IPS-NIHi7 (cell line): Measurements from ENCODE around the gene IPP.
A peak's percentile ranks its signal among the peaks of the same experiment; 100 is the strongest.
"Not testable (repeated sequence)": the region's sequence is repeated elsewhere in the genome, so short reads cannot be mapped to it uniquely, and the experiment has no call there.

Source experiments
- DNase-seq: peaks from one replicate; pipeline ENCODE4 v3.0.0; 2012; ENCODE audit warnings: mixed read lengths; ENCODE audit errors: extremely low spot score

Gene IPP

DNA sequence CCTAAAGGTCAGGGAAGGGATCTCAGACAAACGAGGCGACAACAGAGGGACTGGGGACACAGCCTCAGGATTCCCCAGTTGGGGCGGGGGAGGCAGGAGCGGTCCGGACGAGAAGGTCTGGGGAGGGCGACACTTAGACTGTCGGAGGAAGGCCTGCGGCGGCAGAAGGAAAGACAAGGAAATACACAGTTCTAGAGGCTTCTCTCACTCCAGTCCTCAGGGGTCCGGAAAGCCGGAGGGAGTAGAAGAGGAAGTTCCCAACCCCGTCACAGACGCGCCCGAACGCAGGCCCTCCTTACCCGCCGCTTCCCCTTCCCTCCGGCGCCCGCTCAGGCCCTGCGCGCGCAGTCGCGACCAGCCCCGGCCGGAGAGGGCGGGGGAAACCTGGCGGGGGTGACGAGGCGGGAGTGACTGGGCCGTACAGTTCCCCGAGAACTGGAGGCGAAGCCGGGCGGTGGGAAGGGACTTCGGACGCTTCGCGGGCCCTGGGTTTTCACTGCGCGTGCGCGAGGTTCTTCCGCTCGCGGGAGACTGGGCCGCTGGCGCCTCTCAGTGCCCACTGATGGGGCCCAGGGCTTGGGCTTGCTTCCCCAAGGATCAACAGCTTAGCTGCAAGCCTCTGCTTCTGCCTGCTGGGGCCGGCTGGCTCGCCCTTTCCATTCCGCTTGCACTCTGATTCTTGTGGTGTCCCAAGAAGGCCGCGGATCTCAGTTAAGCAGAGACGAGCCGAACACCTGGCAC, at the start of gene IPP:
IPP (minus strand) TSS at position 356 of the 741 bp plus-strand sequence. CDS start 4,242 bp downstream, outside the sequence.
- DNase-seq = peak; percentile 100

DNA sequence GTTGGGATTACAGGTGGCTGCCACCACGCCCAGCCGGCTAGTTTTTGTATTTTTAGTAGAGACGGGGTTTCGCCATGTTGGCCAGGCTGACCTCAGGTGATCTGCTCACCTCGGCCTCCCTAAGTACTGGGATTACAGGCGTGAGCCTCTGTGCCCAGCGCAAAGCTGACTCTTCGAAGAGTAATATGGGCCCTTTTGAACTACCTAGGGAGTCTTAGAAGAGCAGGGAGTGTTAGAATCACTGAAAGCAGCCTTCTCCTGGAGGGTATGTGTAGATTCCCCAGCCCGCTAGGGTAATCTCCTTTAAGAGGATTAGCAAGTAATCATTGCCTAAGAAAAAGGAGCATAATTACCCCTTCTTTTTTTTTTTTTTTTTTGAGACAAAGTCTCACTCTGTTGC, 46.5 kb upstream of the IPP start:
- DNase-seq = no peak

DNA sequence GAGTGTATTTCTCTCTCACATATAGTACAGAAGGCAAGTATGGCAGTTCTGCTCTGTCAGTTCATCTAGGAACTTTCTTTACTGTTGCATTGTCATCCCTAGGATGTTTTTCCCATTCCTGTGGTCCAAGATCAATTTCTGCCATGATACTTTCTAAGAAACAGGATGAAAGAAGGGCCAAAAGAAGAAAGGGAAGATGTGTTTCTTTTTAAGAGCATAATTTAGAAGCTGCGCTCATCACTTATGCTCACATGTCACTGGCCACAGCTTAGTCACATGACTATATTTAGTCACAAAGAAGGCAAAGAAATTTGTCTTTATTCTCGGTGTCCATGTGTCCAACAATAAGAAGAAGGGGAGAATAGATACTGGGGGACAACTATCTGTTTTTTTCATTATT, 45.9 kb upstream of the IPP start:
- no peak for DNase-seq

DNA sequence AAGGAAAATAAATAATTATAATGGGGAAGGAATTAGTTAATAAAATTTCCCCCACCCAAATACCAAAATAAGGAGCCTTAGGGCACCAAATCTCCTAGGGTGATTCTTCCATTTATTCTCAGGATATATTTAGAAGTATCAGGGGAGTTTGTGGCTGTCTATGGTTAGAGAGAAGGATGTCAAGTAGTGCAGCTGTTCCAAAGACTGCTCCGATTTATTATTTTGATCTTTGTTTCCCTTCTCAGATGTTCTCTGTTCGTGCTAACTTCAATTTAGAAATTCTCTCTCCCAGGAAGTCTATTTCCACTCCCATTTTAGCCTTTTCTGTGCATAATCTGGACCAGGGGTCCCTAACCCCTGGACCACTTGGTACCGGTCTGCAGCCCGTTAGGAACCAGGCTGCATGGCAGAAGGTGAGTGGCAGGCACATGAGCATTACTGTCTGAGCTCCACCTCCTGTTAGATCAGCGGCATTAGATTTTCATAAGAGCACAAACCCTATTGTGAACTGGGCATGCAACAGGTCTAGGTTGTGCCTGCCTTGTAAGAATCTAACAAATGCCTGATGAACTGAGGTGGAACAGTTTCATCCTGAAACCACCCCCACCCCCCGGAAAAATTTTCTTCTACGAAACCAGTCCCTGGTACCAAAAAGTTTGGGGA, 43.6 kb upstream of the IPP start:
- DNase-seq = no peak

DNA sequence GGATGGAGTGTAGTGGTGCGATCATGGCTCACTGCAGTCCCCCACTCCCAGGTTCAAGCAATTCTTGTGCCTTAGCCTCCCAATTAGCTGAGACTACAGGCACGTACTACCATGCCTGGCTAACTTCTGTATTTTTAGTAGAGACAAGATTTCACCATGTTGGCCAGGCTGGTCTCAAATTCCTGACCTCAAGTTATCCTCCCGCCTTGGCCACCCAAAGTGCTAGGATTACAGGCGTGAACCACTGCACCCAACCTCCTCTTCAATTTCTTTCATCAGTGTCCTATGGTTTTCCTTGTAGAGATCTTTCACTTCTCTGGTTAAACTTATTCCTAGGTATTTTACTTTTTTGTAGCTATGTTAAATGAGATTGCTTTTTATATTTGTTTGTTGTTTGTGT, 42.3 kb upstream of the IPP start:
- no peak for DNase-seq

DNA sequence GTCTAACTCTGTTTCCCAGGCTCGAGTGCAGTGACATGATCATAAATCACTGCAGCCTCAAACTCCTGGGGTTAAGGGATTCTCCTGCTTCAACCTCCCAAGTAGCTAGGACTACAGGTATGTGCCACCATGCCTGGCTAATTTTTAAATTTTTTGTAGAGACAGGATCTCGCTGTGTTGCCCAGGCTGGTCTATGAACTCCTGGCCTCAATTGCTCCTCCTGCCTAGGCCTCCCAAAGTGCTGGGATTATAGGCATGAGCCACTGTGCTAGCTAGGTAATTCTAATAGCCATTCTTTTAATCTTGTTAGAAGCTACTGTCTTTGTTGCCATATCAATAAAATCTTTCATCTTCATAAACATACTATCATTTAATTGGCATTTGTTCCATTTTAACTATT, 39.1 kb upstream of the IPP start:
- no peak for DNase-seq

DNA sequence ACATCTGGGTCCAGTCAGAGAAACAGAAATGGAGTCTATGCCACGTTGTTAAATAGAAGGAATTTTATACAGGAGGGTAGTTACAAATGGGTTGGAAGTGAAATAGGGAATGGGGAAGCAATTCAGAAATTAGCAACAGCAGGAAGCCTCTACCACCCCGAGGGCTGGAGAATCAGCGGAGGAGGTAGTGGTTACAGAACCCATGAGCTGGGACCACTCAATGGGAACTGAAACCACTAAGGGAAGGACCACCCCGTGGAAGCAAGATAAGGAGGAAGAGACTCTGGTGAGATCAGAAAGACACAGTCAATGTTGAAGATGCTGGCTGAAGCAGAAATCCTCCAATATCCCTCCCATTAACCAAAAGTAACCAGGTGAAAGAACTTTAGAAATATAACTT, 37.5 kb upstream of the IPP start:
- DNase-seq = no peak

DNA sequence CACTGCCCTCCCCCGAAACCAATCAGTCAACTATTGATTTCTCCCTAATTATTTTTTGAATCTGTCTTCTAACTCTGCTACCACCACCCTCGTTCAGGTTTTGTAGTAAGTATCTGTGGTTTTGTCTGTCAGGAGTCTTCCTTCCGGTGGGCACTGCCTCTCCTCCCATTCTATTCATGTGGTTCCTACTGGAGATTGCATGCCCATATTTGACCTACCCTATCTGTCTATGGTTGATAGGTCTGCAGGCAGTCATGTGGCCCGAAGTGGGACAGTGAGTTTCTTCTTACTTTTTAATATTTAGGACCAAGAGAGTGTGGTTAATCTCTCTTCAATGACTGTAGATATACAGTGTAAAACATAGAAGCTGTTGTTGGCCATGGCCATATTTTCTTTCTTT, 35.1 kb upstream of the IPP start:
- DNase-seq = no peak

DNA sequence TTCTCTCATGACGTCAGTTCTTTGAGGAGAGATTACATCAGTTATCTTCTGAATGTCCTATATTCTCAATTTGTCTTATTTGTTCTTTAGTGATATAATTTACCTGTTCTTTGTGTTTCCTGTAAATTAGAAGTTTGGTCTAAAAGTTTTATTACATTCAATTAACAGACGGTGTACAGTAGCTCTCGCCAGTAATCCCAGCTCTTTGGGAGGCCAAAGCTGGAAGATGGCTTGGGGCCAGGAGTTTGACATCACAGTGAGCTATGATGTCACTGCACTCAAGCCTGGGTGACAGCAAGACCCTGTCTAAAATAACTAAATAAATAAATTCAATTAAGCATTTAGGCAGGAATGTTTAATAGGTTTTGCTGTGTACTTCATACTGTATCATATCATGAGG, 25.3 kb upstream of the IPP start:
- no peak for DNase-seq

DNA sequence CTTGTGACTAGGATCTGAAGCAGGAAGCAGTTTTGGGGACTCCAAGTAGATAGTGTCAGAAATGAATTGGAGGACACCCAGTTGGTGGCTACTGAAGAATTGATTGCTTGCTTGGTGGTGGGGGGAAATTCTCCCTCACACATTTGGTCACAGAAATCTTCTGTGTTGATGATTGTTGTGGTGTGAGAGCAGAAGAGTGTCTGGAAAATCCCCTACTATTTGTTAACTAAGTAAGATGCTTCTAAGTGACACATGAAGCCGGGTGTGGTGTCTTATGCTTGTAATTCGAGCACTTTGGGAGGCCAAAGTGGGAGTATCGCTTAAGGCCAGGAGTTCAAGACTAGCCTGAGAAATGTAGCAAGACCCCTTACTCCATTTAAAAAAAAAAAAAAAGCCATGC, 22.5 kb upstream of the IPP start:
- DNase-seq = no peak

DNA sequence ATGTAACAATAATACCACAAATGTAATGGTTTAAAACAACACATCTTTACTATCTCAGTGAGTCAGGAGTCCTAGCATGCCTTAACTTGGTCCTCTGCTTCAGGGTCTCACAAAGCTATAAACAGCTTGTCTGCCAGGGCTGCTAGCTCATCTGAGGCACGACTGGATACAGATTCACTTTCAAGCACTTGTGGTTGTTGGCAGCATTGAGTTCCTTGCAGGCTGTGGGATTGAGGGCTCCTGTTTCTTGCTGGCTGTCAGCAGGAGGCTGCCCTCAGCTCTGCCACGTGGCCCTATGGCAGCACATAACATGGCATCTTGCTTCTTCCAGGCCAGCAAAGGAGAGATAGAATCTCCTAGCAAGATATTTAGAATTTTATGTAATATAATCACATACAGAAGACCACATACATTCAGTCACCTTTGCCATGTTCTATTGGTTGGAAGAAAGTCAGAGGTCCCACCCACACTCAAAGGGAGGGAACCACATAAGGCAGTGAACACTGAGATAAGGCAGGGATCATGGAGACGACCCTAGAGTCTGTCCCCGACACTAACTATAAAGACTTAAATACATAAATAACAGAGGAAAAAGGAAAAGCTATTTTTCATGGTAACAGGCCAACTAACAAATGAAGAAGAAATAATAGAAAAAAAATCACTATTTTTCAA, 18.9 kb upstream of the IPP start:
- peak; percentile 22 for DNase-seq

DNA sequence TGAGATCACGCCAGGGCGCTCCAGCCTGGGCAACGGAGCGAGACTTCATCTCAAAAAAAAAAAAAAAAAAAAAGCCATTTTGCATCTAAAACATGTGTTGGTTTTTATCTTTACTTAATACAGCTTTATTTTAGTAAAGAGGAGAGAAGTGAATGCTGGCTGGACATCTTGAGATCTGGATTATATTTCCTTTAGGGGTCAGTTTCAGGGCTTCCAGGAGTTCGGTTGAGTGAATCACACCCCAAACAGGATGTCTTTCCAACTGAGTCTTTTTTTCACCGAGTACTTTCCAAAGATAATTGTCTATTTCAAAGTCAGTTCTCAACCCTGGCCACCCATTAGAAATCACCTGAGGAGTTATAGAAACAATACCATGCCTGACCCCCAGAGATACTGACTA, 16.6 kb upstream of the IPP start:
- DNase-seq = no peak

DNA sequence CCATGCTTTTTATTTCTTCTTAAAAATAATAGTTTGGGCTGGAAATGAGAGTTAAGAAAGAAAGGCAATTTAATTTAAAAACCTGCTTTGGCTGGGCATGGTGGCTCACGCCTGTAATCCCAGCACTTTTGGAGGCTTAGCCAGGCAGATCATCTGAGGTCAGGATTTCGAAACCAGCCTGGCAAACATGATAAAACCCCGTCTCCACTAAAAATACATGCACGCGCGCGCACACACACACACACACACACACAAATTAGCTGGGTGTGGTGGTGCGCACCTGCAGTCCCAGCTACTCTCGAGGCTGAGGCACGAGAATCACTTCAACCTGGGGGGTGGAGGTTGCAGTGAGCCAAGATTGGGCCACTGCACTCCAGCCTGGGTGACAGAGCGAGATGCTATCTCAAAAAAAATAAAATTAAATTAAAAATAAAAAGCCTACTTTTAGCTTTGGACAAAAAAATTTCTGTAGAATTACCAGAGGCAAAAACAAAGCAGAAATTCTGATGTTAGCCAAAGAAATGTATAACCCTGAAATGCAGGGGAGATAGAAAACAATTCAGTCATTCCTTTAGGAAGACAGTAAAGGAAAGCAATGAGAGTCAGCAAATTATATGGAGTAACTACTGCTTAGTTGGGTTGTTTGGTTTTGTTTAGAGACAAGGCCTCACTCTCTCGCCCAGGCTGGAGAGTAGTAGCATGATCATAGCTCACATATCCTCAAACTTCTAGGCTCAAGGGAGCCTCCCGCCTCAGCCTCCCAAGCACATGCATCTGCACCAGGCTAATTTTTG, 15.7 kb upstream of the IPP start:
- DNase-seq = no peak

DNA sequence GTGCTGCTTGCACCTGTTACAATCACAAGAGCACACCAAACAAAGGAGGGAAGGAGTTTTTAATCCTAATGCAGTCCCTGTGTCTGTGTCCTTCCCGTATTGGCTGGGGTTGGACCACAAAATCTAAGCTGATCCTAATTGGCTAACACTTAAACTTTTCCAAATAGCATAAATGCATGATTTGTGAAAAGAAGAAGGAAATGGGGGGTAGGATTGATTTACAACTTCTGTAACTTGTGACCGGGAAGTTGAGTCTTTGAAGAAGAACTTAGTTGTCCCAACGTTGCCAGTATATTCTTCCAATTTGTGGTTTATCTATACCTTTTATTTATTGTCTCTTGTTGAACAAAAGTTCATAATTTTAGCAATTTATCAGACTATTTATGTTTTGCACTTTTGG, 11.8 kb upstream of the IPP start:
- DNase-seq = no peak

DNA sequence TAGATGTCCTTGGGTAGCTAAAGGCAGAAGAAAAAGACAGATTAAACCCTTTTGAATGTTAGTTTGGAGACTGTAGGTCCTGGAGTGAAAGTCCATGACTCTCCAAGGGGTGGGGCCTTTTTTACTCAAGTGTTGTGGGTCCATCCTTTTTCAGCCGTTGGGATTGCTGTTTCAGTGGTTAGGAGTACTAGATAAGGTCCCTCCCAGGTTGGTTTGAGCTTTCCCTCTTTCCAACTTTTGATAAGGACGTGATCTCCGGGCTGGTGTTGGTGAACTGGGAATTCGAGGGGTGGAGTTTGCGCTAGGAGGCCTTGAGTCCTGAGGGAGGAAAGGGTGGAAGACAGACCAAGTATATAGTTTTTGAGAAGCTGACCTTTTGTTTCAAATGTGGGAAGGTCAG, 5.2 kb upstream of the IPP start:
- no peak for DNase-seq

DNA sequence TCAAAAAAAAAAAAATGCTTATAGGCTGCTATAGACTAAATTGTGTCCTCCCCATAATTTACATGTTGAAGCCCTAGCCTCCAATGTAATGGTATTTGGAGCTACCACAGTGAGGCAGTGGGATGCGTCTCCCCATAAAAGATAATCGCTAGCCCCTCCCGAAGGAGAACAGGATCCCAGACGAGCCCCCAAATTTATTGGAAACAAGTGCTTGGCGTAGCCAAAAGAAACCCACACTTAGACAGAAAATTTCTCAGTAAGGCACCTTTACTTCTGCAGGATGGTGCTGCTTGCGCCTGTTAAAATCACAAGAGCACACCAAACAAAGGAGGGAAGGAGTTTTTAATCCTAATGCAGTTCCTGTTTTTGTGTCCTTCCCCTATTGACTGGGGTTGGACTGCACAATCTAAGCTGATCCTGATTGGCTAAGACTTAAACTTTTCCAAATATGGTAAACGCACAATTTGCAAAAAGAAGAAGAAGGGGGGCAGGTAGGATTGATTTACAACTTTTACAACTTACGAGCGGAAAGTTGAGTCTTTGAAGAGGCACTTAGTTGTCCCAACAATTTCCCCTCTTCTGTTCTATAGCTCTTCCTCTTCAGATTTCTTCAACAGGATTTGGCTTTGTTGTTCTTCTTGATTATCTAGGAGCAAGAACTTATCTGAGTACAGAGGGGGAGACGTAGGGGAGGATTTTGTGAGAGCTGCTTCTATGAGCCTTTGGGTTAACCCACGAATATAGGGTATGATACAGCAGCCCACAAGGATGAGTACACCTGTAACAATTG, 3.0 kb upstream of the IPP start:
- no peak for DNase-seq

DNA sequence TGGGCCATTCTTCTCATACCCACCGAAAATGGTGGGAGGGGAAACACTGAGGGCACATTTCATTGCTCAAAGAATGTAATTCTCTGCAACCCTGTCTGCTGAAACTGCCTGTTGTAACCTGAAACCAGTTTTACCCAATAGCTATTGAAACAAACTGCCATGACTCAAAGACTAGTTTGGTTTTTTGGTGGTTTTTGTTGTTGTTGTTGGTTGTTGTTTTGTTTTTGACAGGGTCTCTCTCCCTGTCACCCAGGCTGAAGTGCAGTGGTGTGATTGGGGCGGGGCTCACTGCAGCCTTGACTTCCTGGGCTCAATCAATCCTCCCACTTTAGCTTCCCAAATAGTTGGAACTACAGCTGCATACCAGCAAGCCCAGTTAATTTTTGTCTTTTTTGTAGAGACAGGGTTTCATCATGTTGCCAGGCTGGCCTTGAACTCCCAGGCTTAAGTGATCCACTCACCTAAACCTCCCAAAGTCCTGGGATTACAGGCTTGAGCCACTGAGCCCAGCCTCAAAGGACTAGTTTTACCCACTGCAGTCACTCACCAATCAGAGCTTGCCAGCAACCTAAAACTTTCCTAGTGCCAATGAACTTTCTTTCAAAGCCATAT, 2.1 kb upstream of the IPP start:
- DNase-seq = no peak

DNA sequence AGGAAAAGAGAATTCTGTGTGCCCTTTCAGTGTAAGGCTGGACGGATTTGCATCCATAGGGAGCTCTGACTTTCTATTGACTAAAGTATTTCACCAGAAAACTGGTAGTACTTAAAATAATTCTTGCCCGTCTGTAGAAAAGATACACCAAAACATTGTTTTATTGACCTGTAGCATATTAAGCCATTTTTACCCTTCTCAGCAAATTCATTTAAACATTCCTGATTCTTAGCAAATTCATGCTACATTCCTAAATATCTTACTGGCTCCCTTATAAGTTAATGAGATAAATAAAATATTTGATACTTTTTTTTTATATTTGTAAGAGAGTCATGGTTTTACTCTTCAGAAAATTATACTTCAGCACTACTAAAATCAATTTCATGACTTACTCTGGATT, 1.6 kb upstream of the IPP start:
- DNase-seq = no peak

DNA sequence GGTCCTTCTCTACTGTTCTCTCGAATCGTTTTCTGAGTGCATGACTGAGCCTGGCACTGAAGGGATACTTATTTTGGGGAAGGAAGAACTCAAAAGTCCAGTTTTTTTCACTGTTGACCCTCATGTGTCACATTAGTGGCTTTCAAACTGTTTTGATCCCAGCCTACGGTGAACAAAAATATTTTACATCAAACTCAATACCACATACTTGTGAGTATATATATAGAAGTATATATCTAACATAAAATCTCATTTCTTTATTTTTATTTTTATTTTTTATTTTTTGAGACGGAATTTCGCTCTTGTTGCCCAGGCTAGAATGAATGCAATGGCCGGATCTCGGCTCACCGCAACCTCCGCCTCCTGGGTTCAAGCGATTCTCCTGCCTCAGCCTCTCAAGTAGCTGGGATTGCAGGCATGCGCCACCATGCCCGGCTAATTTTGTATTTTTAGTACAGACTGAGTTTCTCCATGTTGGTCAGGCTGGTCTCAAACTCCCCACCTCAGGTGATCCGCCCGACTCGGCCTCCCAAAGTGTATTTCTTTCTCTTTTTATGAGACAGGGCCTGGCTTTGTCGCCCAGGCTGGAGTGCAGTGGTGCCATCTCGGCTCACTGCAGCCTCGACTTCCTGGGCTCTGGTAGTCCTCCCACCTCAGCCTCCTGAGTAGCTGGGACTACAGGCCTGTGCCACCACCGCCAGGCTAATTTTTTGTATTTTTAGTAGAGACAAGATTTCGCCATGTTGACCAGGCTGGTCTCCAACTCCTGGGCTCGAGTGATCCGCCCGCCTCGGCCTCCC, 786 bp upstream of the IPP start:
- not testable (repeated sequence) for DNase-seq

DNA sequence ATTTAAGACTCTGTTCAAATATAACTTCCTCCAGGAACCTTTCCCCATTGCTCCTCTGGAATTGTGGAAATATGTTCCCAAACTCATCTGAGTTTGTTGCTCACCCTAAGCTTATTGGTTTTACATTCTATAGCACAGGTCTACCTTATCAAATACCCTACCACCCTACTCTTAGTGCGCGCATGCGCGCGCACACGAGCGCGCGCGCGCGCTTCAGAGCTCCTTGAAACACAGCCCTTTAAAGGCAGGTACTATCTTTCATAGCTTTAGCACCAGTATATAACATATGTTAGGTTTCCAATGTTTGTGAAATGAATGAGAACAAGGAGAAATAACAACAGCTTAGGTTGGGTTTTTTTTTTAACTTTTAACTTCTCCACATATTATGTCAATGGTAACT, 3.5 kb downstream of the IPP start:
- no peak for DNase-seq
